HG03159 (cell line): ENCODE measurements around the gene CCND2.
A peak's percentile ranks its signal among the peaks of the same experiment; 100 is the strongest.

ENCODE experiments used
- ATAC-seq: cut with Tn5 transposase; IDR thresholded peaks from one replicate; pipeline ENCODE4 v1.9.1; 2021; ENCODE audit warnings: mild to moderate bottlenecking, moderate library complexity; ENCODE audit not compliant: unreplicated experiment

The CCND2 gene

GRCh38 chr12:4256043-4256826 is 17.3 kb upstream of the CCND2 start:
- no peak for ATAC-seq

GRCh38 chr12:4257442-4257841 is 16.1 kb upstream of the CCND2 start:
- no peak for ATAC-seq

- ATAC-seq: no peak
These were observed 14.5 kb upstream of the CCND2 start for GRCh38 chr12:4259099-4259498.

GRCh38 chr12:4261655-4262054 is 11.9 kb upstream of the CCND2 start:
- ATAC-seq: no peak

- no peak for ATAC-seq
These were observed 8.3 kb upstream of the CCND2 start for GRCh38 chr12:4265280-4265679.

GRCh38 chr12:4266990-4267389 is 6.6 kb upstream of the CCND2 start:
- ATAC-seq: no peak

- ATAC-seq: no peak
These were observed 5.7 kb upstream of the CCND2 start for GRCh38 chr12:4267704-4268328.

GRCh38 chr12:4268329-4269181 is 5.0 kb upstream of the CCND2 start:
- no peak for ATAC-seq

GRCh38 chr12:4269279-4269991 is 4.1 kb upstream of the CCND2 start:
- no peak for ATAC-seq

- no peak for ATAC-seq
These were observed 3.3 kb upstream of the CCND2 start for GRCh38 chr12:4270016-4270830.

- ATAC-seq: no peak
These were observed 2.5 kb upstream of the CCND2 start for GRCh38 chr12:4270831-4271716.

- peak; percentile 42 for ATAC-seq
These were observed 1.7 kb upstream of the CCND2 start for GRCh38 chr12:4271717-4272423.

- ATAC-seq: no peak
These were observed 914 bp upstream of the CCND2 start for GRCh38 chr12:4272424-4273272.

GRCh38 chr12:4273273-4273651 is 300 bp upstream of the CCND2 start:
- ATAC-seq: no peak

- no peak for ATAC-seq
These were observed 944 bp downstream of the CCND2 start for GRCh38 chr12:4274396-4275015.

- ATAC-seq: no peak
These were observed 1.7 kb downstream of the CCND2 start for GRCh38 chr12:4275016-4275869.
